ENCODE results near the gene P4HA3.
"Not testable (repeated sequence)": the region's sequence is repeated elsewhere in the genome, so short reads cannot be mapped to it uniquely, and the experiment has no call there.

The P4HA3 gene

GRCh38 chr11:74311352-74311926, at the start of gene P4HA3:
Gene P4HA3, minus strand, starts transcription at chr11:74311640. Its CDS starts 29 bp downstream, at chr11:74311611.
- peak in 2 of 4 experiments; percentile 13 to 46 for DNase-seq

GRCh38 chr11:74357449-74357848, 46.0 kb upstream of the P4HA3 start:
- DNase-seq: no peak

GRCh38 chr11:74355626-74356025, 44.2 kb upstream of the P4HA3 start:
- DNase-seq: no peak

DNA sequence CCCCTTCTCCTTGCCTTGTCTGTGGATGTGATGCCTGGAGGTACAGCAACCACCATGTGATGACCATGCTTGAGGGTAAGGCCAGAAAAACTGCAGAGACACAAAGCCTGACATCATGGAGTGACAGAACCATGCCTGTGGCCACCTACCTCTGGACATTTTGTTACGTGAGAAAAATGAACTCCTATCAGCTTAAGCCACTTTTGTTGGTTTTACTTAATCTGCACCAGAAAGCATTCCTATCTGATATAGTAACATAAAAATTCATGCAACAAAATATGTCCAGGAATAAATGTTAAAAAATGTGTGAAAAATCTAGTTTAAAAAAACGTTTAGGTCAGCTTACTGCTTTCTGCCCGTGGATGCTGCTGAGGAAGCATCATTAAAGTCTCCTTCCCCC, 42.6 kb upstream of the P4HA3 start:
- DNase-seq: no peak

DNA sequence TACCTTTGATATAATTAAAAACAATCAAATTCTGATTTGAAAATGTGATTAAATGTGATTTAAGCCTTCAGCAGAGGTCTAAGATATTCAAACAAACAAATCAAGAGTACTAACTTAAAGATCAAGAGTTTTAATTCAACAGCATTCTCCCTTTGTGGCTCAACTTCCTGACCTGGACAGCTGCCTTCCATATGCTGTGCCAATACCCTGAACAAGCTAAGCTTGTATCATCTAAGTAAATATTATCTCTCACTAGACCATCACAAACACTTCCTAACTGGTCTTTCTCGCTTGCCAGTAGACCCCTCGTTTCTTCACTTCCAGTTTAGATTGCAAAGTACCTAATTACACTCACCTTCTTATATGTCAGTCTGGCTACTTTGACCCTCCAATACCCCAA, 35.9 kb upstream of the P4HA3 start:
- DNase-seq: no peak

- DNase-seq: no peak
Measured at GRCh38 chr11:74345420-74345819, 34.0 kb upstream of the P4HA3 start.

DNA sequence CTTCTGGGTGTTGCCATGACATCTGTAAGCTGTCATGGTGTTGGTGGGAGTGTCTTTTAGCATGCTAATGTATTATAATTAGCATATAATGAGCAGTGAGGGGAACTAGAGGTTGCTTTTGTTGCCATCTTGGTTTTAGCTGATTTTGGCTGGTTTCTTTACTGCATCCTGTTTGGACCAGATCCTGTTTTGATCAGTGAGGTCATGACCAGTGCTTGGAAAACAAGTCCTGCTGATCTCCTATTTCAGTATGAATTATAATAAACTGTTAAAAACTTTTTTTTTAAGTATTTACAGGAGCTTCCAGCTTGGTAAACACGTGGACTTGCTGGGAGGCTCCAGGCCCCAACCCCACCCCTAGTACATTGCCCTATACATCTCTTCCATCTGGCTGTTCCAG, 30.5 kb upstream of the P4HA3 start:
- DNase-seq: no peak

DNA sequence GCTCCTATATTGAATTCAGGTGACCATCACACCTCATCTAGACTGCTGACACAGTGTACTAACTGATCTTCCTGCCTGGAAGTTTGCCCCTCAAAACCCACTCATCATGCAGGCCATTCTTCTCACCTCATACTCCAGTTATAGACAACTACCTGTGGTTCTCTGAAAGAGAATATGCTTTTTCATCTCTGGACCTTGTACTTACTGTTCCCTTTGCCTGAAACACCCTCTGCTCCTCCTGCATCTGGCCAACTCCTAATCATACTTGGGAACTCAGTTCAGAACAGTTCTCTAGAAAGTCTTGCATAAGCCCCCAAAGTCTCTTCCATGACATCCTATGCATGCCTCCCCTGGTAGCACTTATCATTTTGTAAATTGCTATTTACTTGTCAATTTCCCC, 28.2 kb upstream of the P4HA3 start:
- DNase-seq: no peak

- DNase-seq: no peak
Measured at GRCh38 chr11:74338963-74339362, 27.5 kb upstream of the P4HA3 start.

DNA sequence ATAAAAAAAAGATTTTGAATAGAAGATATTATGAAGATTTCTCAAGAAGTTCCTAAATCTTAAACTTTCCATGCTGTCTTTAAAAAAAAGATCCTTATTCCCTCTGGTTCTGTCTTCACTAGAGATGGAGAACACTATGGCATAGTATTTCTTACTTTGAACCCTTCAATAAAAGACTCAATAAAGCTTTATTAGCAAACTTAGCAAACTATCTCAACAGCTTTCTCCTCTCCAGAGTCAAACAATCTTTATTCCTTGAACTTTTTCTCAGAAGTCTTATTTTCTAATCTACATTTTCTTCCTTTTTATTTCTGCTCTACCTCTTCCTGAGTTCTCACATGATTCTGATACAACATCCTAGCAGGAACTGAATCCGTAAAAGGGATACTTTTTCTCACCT, 21.8 kb upstream of the P4HA3 start:
- no peak for DNase-seq

DNA sequence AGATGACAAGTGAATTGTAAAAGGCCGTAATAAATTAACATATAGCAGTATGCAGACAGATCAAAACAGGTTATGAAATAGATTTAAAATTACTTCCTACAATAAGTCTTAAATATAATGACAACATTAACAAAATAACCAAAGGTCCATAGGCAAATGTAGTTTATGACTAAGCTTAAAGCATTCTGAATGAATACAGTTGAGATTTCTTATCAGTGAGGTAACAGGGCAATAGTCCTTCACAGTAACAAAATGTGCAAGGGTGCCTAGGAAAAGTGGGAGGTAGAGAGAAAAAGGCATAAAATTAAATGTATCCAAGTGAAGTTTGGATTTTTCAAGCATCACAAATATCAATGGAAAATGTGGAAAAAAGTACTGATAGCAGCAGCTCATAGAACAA, 20.9 kb upstream of the P4HA3 start:
- DNase-seq: no peak

DNA sequence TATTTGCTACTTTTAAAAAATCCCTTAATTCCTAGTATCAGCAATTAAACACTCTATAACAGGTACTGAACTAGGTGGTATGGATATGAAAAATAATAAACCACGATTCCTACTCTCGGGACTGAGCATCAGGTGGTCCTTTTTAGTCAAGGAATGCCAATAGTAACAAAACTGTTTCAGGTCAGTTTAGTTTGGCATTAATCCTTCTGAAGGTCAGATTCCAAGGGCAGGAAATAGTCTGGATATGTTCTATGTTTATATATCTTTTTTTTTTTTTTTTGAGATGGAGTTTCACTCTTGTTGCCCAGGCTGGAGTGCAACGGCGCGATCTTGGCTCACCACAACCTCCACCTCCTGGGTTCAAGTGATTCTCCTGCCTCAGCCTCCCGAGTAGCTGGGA, 19.6 kb upstream of the P4HA3 start:
- DNase-seq: not testable (repeated sequence)

GRCh38 chr11:74330075-74330858, 18.8 kb upstream of the P4HA3 start:
- DNase-seq: no peak

DNA sequence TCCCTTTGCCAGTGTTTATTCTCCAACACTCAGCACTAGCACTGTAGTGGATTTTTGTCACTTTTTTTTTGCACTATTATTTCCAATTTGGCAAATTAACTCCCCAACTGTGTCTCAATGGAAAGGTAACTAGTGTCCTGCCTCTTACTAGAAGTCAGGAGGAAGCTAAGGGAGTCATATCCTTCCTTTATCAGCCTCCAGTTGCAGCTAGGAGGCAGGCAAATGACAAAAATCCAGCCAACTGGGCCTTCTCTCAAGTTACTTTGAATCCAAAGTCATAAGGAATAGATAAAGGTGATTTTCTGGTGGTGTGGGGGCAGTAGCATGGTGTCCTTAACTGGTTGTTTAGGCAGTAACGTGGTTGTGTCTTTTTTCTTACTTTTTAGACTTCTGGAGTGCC, 15.6 kb upstream of the P4HA3 start:
- no peak for DNase-seq

DNA sequence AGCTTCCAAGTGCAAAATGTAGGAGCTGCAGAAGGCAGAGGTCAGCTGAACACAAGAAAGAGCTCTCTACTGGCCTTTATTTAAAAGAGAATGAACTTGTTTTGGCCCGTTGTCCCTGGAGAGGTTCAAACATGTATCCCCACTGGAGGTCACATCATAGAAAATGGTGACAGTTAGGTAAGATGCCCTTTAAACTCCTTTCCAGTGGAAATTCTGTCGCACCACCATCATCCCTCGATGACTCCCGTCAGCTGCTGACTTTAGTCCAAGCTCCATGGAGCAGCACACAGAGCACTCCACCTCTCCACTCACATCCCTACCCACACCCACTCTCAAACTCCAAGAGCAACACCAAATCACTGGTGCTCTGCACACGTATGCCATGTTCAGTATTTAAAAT, 15.2 kb upstream of the P4HA3 start:
- no peak for DNase-seq

DNA sequence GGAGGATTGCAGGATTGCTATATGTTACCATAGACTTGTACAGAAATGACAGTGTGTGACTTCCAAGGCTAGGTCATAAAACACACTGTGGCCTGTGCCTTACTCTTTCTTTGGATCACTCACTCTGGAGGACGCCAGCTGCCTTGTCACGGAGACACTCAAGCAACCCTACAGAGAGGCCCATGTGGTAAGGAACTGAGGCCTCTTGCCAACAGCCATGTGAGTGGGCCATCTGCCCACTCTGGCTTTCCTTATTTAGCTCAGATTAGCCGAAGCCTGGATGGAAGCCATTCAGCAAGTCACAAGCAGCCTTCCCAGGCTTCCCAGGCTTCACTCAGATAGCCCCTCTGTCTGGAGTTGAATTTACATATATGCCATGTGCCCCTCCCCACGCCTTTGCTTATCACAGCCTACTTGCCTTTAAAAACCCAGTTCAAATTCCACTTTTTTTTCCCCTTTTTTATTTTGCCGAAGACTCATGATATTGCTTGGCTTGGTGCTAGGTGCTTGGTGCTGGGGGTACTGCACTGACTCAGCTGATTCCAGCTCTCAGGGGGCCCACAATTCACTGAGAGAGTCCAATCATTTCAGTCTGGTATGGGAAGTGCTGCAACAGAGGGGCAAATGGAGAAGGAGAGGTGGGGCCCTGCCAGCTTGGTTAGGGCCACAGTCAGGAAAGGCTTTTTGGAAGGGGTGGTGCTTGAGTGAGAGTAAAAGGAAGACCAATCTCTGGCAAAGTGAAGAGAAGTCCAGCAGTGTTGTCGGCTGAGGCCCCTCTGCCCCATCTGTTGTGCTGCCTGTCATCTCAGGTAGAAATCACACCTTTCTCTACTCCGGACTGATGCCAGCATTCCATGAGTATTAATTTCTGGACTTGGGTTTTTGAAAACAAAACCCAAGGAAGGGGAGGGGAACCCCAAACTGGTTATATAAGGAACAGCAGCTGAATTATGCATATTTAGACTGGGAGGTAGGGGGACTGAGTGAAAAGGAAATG, 14.5 kb upstream of the P4HA3 start:
- DNase-seq: no peak

DNA sequence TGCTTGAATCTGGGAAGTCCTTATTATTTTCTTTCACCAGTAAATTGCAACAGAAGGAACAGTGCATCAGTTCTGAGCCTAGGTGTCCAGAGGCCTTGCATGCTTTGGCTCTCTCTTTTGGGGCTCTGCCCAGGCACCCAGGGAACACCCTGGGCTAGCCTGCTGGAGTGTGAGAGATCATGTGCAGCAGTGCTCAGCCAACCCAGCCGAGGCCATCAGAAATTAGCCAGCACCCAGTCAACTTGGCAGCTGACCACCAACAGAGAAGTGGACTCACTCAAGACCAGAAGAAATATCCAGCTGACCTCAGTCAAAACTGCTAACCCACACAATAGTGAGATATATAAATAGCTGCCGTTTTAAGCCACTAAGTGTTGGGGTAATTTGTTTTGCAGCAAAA, 11.2 kb upstream of the P4HA3 start:
- DNase-seq: no peak

DNA sequence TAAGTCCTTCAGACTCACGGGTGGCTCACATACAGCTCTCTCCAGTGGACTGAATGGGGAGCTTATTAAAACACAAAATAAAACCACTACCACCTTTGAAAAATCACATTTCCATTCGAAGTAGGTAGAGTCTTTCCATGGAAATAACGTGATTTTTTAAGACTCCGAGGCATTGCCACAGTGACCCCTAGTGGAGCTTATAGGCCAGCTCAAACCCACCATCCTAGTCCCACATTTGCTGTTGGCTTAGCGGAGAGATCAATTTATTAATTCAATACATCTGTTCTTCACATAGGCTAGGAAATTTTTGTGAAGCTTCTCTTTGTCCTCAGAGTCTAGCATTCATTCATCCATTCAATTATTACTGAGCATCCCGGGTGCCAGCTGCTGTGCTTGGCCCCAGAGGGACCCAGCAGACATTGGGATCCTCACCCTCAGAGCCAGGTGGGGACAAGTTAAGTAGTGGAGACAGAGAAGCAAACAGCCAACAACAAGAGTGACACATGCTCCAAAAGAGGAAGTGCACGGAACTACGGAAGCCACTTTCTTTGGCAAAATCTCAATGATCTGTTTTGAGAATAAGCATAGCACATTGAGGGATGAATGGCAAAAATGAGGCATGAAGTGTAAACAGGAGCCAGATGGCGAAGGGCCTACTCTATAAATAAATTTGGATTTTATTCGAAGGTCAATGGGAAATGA, 10.2 kb upstream of the P4HA3 start:
- DNase-seq: no peak

DNA sequence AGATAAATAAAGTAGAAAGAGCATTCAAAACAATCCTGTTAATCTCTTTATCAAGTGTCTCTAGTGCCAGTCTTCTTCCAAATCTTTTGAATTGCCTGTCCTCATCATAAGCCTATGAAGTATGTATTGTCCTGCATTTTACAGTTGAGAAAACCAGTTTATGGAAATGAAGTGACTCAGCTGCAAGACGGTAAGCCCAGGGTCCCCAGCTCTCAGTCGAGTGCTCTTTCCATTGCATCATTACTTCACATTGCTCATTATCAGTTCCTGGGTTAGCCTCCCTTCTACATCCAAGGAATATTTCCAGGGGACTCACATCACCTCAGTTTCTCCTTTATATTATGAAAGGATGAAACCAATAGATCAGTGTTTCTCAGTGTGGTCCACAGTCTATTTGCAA, 9.1 kb upstream of the P4HA3 start:
- no peak for DNase-seq

DNA sequence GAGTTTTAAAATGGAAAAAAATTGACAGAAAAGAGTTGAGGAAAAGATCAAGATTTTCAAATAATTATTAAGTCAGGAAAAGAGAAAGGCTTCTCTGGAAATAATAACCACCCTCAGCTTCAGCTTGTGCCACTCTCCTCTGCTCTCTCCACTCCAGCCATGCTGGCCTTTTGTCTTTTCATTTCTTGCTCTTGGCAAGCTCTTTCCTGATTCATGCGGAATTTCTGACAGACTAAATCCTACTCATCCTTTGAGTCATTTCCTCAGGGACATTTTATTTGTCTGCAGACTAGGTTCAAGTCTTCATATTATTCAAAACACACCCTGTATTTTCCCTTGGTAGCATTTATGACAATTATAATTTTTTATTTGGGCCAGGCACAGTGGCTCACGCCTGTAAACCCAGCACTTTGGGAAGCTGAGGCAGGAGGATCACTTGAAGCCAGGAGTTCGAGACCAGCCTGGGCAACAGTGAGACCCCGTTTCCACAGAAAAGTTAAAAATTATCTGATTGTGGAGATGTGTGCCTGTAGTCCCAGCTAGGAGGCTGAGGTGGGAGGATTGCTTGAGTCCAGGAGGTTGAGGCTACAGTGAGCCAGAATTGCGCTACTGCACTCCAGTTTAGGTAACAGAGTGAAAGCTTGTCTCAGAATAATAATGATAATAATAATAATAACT, 7.8 kb upstream of the P4HA3 start:
- no peak for DNase-seq

- DNase-seq: no peak
Measured at GRCh38 chr11:74318241-74318932, 6.9 kb upstream of the P4HA3 start.

Data from activated naive CD4-positive, alpha-beta T cell (primary cell).